ENCODE results near the gene GABRP. TPM values are rescaled to one million over a fixed set of nuclear protein-coding genes. Genes with fewer than 3 reads are reported as not detected.
A peak's percentile ranks its signal among the peaks of the same experiment; 100 is the strongest.

The GABRP gene
- polyA plus RNA-seq, 2 of the 4 experiments (the other 2 are of a cell fraction) = not detected

DNA sequence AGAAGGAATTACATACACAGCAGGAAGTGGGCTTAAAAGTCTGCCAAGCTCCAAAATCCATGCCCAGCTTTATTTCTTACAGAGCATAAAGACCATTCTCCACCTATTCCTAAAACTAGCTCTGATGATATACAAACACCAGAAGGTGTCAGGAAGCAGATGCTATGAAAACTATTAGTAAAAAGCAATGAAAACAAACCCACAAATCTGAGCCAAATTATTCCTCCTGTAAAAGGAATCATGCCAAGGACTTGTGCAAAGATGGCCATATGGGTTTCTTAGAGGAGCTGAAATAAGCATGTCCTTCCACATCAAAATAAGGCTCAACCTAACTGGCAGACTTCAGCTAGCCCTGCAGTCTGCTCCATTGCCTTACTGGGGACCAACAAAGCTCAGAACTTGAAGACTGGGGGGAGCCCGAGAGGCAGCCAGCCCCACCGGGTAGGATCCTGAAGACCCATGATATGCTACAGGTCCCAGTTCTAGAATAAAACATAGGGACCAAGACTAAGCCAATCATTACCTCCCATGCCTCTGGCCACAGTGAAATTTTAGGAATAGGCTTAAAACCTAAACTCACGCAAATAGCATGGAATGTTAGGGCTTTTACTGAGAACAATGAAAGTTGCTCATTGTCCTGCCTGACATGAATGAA lies 42.8 kb upstream of the GABRP start:
- ATAC-seq (no peak), DNase-seq (ENCODE audit: low read depth in 1 of 2, low spot score in 1 of 2) (no peak), FAIRE-seq (no peak)
- H3K4me3 ChIP-seq = no peak overlapping the region
- ChIA-PET POLR2A (no interaction called here), CTCF (interaction anchor here (0.6 to 2.2 kb wide), 6 partner anchors 8 to 107 kb away, joined by 3 to 7 read pairs (median 5); no protein-coding TSS in a partner anchor)
- H3K9me3 ChIP-seq = peaks cover 4% of the 10 kb centered on the region; the same call in 1 of the 3 replicates
- whole genome bisulfite sequencing (ENCODE audit: missing lambda C conversion rate) = 56% methylated on average over 3 of the region's 3 CpGs
- H3K27ac ChIP-seq = no peak overlapping the region
- H3K4me1 ChIP-seq = peaks cover 13% of the 10 kb centered on the region
- no peak overlapping the region for H3K4me2 ChIP-seq
- TF ChIP-seq NFE2L2 (conservative IDR thresholded peaks at IDR 0.05; ENCODE audit: low read length) = no peak
- no peak for TF ChIP-seq EP300 (IDR thresholded peaks at IDR 0.05)
- TF ChIP-seq, protein P1, sequence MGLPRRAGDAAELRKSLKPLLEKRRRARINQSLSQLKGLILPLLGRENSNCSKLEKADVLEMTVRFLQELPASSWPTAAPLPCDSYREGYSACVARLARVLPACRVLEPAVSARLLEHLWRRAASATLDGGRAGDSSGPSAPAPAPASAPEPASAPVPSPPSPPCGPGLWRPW (IDR thresholded peaks at IDR 0.05) = no peak

DNA sequence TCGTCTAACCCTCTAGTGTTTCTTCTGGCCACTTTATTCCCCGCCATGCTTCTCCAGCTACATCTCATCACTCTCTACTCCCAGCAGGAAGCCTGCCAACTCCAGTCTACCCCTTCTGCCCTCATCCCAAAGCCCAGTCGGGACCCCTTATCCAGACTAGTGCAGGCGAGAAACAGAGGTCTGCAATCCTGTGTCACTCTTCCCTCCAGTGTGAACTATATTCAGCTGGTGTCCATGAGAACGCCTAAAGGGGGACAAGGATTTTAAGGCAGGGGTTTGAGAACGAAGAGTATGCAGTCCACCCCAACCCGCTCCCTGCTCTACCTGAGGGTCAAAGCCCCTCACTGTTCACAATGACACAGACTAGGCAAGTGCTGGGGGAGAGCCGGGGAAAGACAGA lies 41.7 kb upstream of the GABRP start:
- WGBS (ENCODE audit: missing lambda C conversion rate) = 38% methylated on average over 8 of the region's 8 CpGs
- FAIRE-seq = no peak
- TF ChIP-seq, protein P1 (IDR thresholded peaks at IDR 0.05) = no peak
- TF ChIP-seq SMC3 (IDR thresholded peaks at IDR 0.05) (no peak), HOXB13 (CRISPR knock-in tag; IDR thresholded peaks at IDR 0.05; ENCODE audit: low read depth) (no peak), NR3C1 (IDR thresholded peaks at IDR 0.05) (no peak), GATA3 (IDR thresholded peaks at IDR 0.05; ENCODE audit: borderline replicate concordance) (no peak)

DNA sequence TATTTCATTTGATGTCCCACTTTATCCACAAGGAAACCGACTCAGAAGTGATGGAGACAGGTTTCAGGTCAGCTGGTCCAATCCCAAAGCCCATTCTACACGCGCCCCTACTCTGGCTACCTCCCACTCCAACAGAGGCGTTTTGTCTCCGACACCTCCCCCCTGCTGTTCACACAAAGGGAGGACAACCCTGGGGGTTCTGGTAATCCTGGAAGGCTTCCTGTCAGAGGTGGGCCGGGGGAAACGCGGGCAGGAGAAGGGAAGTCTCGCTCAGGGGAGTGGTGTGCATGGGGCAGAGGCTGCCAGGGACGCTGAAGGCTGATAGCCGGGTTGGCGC lies 39.7 kb upstream of the GABRP start:
- ChIA-PET POLR2A (no interaction called here), CTCF (interaction anchor here (0.6 to 10.7 kb wide), 31 partner anchors 9 to 1245 kb away, joined by 3 to 240 read pairs (median 4); partner anchors contain the start of gene GABRP)
- peak overlapping the region; percentile 98 for H3K4me2 ChIP-seq
- WGBS (ENCODE audit: missing lambda C conversion rate) = 23% methylated on average over 11 of the region's 12 CpGs
- TF ChIP-seq, protein P1 (IDR thresholded peaks at IDR 0.05) = no peak
- TF ChIP-seq ZFP36 (IDR thresholded peaks at IDR 0.05; ENCODE audit: borderline replicate concordance, partially characterized antibody) = peak; percentile 80
- H3K4me3 ChIP-seq = peak overlapping the region; percentile 35; the same call in 2 of the 3 replicates
- FAIRE-seq (no peak), DNase-seq (ENCODE audit: low read depth in 1 of 2, low spot score in 1 of 2) (no peak), ATAC-seq (peak; percentile 3 to 15; a peak in 3 of 6 replicates)
- H3K27ac ChIP-seq = no peak overlapping the region
- H3K4me1 ChIP-seq = peaks cover 14% of the 10 kb centered on the region
- no peaks in the 10 kb centered on the region for H3K9me3 ChIP-seq

More for the DNA sequence above, 41.7 kb upstream of the GABRP start:
- H3K9me3 ChIP-seq = no peaks in the 10 kb centered on the region
- POLR2A ChIA-PET = no interaction called here
- CTCF ChIA-PET = interaction anchor here (0.6 to 2.2 kb wide), 5 partner anchors 19 to 469 kb away, joined by 3 to 7 read pairs (median 3); no protein-coding TSS in a partner anchor
- DNase-seq (ENCODE audit: low read depth in 1 of 2, low spot score in 1 of 2) (no peak), ATAC-seq (no peak)
- no peak overlapping the region for H3K4me3 ChIP-seq
- H3K4me1 ChIP-seq = peaks cover 14% of the 10 kb centered on the region
- no peak overlapping the region for H3K27ac ChIP-seq
- H3K4me2 ChIP-seq = no peak overlapping the region

DNA sequence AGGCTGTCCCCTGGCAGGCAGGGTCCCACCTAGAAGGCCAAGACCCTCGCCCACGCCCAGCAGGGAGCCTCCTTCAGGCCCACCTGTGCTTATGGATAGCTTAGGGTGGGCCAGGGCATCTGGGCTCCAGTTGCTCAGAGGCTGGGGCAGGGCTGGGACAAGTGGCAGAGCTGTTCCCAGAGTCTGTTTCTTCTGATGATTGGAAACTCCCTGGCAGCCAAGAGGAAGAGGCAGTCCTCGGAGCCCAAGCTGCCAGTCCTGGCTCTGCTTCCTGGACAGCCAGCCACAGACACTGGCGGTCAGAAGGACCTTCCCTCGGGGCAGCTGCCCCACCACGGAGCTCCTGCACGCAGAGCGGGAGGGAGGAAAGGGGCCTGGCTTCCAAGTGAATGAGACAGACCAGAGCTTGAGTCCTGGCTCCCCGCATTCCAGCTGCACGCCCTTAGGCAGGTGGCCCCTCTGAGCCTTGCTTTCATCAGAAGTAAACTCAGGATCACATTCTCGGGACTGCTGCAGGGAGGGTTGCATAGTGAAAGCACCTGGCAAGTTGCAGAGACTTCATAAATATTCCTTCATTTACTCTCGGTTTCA lies 37.9 kb upstream of the GABRP start:
- TF ChIP-seq TFCP2L1 (CRISPR knock-in tag; IDR thresholded peaks at IDR 0.05) (no peak), POLR2AphosphoS2 (conservative IDR thresholded peaks at IDR 0.05; ENCODE audit: low read length) (no peak), EHF (CRISPR knock-in tag; IDR thresholded peaks at IDR 0.05) (no peak), CBX2 (IDR thresholded peaks at IDR 0.05; ENCODE audit: borderline replicate concordance, low read depth) (no peak), KDM1A (IDR thresholded peaks at IDR 0.05; ENCODE audit: low read depth) (no peak), BHLHE40 (IDR thresholded peaks at IDR 0.05; ENCODE audit: low read depth, low read length) (no peak), KDM5A (IDR thresholded peaks at IDR 0.05) (no peak), RNF2 (IDR thresholded peaks at IDR 0.05; ENCODE audit: borderline replicate concordance, low read depth) (no peak), ZFP36 (IDR thresholded peaks at IDR 0.05; ENCODE audit: borderline replicate concordance, partially characterized antibody) (no peak), JUNB (IDR thresholded peaks at IDR 0.05) (no peak)
- TF ChIP-seq, protein P2, sequence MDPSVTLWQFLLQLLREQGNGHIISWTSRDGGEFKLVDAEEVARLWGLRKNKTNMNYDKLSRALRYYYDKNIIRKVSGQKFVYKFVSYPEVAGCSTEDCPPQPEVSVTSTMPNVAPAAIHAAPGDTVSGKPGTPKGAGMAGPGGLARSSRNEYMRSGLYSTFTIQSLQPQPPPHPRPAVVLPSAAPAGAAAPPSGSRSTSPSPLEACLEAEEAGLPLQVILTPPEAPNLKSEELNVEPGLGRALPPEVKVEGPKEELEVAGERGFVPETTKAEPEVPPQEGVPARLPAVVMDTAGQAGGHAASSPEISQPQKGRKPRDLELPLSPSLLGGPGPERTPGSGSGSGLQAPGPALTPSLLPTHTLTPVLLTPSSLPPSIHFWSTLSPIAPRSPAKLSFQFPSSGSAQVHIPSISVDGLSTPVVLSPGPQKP (IDR thresholded peaks at IDR 0.05; ENCODE audit: low read depth, low read length) = no peak
- TF ChIP-seq, protein P1 (IDR thresholded peaks at IDR 0.05) = no peak
- TF ChIP-seq, protein P3, sequence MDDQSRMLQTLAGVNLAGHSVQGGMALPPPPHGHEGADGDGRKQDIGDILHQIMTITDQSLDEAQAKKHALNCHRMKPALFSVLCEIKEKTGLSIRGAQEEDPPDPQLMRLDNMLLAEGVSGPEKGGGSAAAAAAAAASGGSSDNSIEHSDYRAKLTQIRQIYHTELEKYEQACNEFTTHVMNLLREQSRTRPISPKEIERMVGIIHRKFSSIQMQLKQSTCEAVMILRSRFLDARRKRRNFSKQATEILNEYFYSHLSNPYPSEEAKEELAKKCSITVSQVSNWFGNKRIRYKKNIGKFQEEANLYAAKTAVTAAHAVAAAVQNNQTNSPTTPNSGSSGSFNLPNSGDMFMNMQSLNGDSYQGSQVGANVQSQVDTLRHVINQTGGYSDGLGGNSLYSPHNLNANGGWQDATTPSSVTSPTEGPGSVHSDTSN (IDR thresholded peaks at IDR 0.05) = no peak
- FAIRE-seq = no peak
- 40% methylated on average over 5 of the region's 12 CpGs for WGBS (ENCODE audit: missing lambda C conversion rate)
- ChIA-PET CTCF (interaction anchor here (0.8 to 10.7 kb wide), 26 partner anchors 10 to 1095 kb away, joined by 3 to 240 read pairs (median 5); partner anchors contain the start of gene GABRP), POLR2A (no interaction called here)
- H3K4me1 ChIP-seq = peaks cover 14% of the 10 kb centered on the region
- DNase-seq (ENCODE audit: low read depth in 1 of 2, low spot score in 1 of 2) = no peak
- H3K4me3 ChIP-seq = no peak overlapping the region
- 0 out of 3 replicates have a peak overlapping the region, but pooled peaks have one; percentile 11 for H3K4me2 ChIP-seq
- peak; percentile 27 to 30; a peak in 4 of 6 replicates for ATAC-seq
- H3K27ac ChIP-seq = no peak overlapping the region
- H3K9me3 ChIP-seq = no peaks in the 10 kb centered on the region
